Measurements from ENCODE around the gene OPN3.

Gene OPN3

GRCh38 chr1:241679404-241679803 lies 39.2 kb upstream of the OPN3 start:
- Histone ChIP-seq H3K4me3 (replicated peaks; ENCODE audit: low read depth, low read length) (no peak overlapping the region), H3K36me3 (ENCODE audit: control insufficient read depth, insufficient read depth, low read length) (no peaks in the 10 kb centered on the region), H3K27me3 (replicated peaks; ENCODE audit: control insufficient read depth, insufficient read depth, low read length) (no peaks in the 10 kb centered on the region; the same call in 1 of the 2 replicates)
- TF ChIP-seq CTCF (IDR thresholded peaks at IDR 0.05; ENCODE audit: insufficient read depth, low read length, poor library complexity, severe bottlenecking) = no peak
- no peak for DNase-seq (ENCODE audit: extremely low read depth, insufficient read length)

GRCh38 chr1:241678536-241678935 lies 38.4 kb upstream of the OPN3 start:
- DNase-seq (ENCODE audit: extremely low read depth, insufficient read length) = no peak
- Histone ChIP-seq H3K36me3 (ENCODE audit: control insufficient read depth, insufficient read depth, low read length) (no peaks in the 10 kb centered on the region), H3K4me3 (replicated peaks; ENCODE audit: low read depth, low read length) (no peak overlapping the region), H3K27me3 (replicated peaks; ENCODE audit: control insufficient read depth, insufficient read depth, low read length) (no peaks in the 10 kb centered on the region; the same call in 1 of the 2 replicates)
- no peak for TF ChIP-seq CTCF (IDR thresholded peaks at IDR 0.05; ENCODE audit: insufficient read depth, low read length, poor library complexity, severe bottlenecking)

GRCh38 chr1:241677201-241677600 lies 37.0 kb upstream of the OPN3 start:
- DNase-seq (ENCODE audit: extremely low read depth, insufficient read length) = peak; percentile 23
- Histone ChIP-seq H3K4me3 (replicated peaks; ENCODE audit: low read depth, low read length) (peak overlapping the region; percentile 38), H3K27me3 (replicated peaks; ENCODE audit: control insufficient read depth, insufficient read depth, low read length) (no peaks in the 10 kb centered on the region; the same call in 1 of the 2 replicates), H3K36me3 (ENCODE audit: control insufficient read depth, insufficient read depth, low read length) (no peaks in the 10 kb centered on the region)
- no peak for TF ChIP-seq CTCF (IDR thresholded peaks at IDR 0.05; ENCODE audit: insufficient read depth, low read length, poor library complexity, severe bottlenecking)

- no peaks in the 10 kb centered on the region for H3K36me3 ChIP-seq (ENCODE audit: control insufficient read depth, insufficient read depth, low read length)
- TF ChIP-seq CTCF (IDR thresholded peaks at IDR 0.05; ENCODE audit: insufficient read depth, low read length, poor library complexity, severe bottlenecking) = no peak
- no peak overlapping the region for H3K4me3 ChIP-seq (replicated peaks; ENCODE audit: low read depth, low read length)
- DNase-seq (ENCODE audit: extremely low read depth, insufficient read length) = no peak
- no peaks in the 10 kb centered on the region; the same call in 1 of the 2 replicates for H3K27me3 ChIP-seq (replicated peaks; ENCODE audit: control insufficient read depth, insufficient read depth, low read length)
Observed at GRCh38 chr1:241675983-241676382, 35.8 kb upstream of the OPN3 start.

GRCh38 chr1:241674805-241675384 lies 34.7 kb upstream of the OPN3 start:
- TF ChIP-seq CTCF (IDR thresholded peaks at IDR 0.05; ENCODE audit: insufficient read depth, low read length, poor library complexity, severe bottlenecking) = no peak
- Histone ChIP-seq H3K4me3 (replicated peaks; ENCODE audit: low read depth, low read length) (no peak overlapping the region), H3K36me3 (ENCODE audit: control insufficient read depth, insufficient read depth, low read length) (no peaks in the 10 kb centered on the region), H3K27me3 (replicated peaks; ENCODE audit: control insufficient read depth, insufficient read depth, low read length) (no peaks in the 10 kb centered on the region)
- DNase-seq (ENCODE audit: extremely low read depth, insufficient read length) = no peak

- no peak for TF ChIP-seq CTCF (IDR thresholded peaks at IDR 0.05; ENCODE audit: insufficient read depth, low read length, poor library complexity, severe bottlenecking)
- DNase-seq (ENCODE audit: extremely low read depth, insufficient read length) = no peak
- H3K4me3 ChIP-seq (replicated peaks; ENCODE audit: low read depth, low read length) = no peak overlapping the region
- no peaks in the 10 kb centered on the region for H3K27me3 ChIP-seq (replicated peaks; ENCODE audit: control insufficient read depth, insufficient read depth, low read length)
- H3K36me3 ChIP-seq (ENCODE audit: control insufficient read depth, insufficient read depth, low read length) = no peaks in the 10 kb centered on the region
Observed at GRCh38 chr1:241672301-241672700, 32.1 kb upstream of the OPN3 start.
